HFF-Myc (cell line): Measurements from ENCODE around the gene KANK2.

Experiments
- DNase-seq: peaks from one replicate; pipeline ENCODE4 v3.0.0-alpha.2; 2011; ENCODE audit warnings: low read depth; ENCODE audit errors: extremely low read depth
- H3K4me3 ChIP-seq: replicated peaks from 2 replicates; pipeline ENCODE4 v1.5.1; 2011; ENCODE audit warnings: low read depth, mild to moderate bottlenecking, control low read depth, low read length
- TF ChIP-seq, protein P1 (sequence below): IDR thresholded peaks from 2 replicates; pipeline ENCODE4 v1.5.1; 2012; ENCODE audit warnings: mild to moderate bottlenecking, low read depth, low read length, control low read depth; ENCODE audit errors: missing control alignments

KANK2 gene

GRCh38 chr19:11198769-11199424 lies 1.6 kb upstream of the KANK2 start:
- no peak overlapping the region for H3K4me3 ChIP-seq
- no peak for DNase-seq
- TF ChIP-seq, protein P1, sequence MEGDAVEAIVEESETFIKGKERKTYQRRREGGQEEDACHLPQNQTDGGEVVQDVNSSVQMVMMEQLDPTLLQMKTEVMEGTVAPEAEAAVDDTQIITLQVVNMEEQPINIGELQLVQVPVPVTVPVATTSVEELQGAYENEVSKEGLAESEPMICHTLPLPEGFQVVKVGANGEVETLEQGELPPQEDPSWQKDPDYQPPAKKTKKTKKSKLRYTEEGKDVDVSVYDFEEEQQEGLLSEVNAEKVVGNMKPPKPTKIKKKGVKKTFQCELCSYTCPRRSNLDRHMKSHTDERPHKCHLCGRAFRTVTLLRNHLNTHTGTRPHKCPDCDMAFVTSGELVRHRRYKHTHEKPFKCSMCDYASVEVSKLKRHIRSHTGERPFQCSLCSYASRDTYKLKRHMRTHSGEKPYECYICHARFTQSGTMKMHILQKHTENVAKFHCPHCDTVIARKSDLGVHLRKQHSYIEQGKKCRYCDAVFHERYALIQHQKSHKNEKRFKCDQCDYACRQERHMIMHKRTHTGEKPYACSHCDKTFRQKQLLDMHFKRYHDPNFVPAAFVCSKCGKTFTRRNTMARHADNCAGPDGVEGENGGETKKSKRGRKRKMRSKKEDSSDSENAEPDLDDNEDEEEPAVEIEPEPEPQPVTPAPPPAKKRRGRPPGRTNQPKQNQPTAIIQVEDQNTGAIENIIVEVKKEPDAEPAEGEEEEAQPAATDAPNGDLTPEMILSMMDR: no peak

GRCh38 chr19:11198175-11198534 lies 810 bp upstream of the KANK2 start:
- TF ChIP-seq, protein P1: no peak
- no peak overlapping the region for H3K4me3 ChIP-seq
- DNase-seq: no peak

- TF ChIP-seq, protein P1: no peak
- no peak for DNase-seq
Observed at GRCh38 chr19:11196406-11197287, 698 bp downstream of the KANK2 start.

GRCh38 chr19:11195681-11196080 lies 1.7 kb downstream of the KANK2 start:
- no peak for DNase-seq
- TF ChIP-seq, protein P1: no peak
- peak overlapping the region; percentile 79 for H3K4me3 ChIP-seq

More at GRCh38 chr19:11196406-11197287, 698 bp downstream of the KANK2 start:
- peak overlapping the region; percentile 79 for H3K4me3 ChIP-seq

DNA sequence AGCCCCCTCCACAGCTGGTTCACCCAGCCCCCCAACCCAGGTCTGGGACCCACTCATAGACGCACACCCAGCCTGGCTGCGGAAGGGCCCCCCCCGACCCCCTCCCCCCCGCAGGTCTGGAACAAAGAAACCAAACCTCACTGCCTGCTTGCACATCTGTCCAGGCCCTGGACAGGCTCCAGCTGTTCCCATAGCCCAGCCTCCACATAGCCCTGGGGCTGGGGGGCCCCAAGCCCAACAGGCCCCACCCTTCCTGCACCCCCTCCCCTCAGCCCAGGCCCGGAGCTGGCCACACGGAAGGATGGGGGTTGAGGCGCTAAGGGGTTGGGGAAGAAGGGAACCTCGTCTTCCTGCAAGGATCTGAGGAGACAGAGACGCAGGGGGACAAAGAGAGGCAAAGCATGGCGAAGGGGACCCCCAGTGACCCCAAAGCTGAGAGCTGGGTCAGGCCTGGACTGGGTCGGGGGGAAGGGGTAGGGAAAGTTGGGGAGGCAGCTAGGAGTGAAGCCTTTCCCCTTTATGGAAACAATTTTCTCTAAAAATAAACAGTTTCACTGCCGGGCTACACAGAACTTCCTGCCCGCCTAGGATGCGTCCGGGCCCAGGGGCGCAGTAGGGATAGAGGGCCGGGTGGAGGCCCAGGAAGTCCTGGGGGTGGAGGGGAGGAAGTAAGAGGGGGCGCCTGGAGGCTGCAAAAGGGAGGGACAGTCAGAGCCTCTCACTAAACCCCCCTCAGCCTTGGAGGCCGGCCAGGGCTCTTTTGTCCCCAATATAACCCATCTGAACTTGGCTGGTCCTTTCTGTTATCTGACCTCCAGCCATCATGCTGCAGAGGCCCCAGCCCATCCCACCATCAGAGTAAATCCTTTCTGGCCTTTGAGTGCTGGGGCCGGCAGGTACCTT lies 2.4 kb downstream of the KANK2 start:
- TF ChIP-seq, protein P1: no peak
- peak overlapping the region; percentile 79 for H3K4me3 ChIP-seq
- DNase-seq: no peak

- no peak for DNase-seq
- peak overlapping the region; percentile 79 for H3K4me3 ChIP-seq
- TF ChIP-seq, protein P1: no peak
Observed at GRCh38 chr19:11194173-11194572, 3.2 kb downstream of the KANK2 start.
